Measurements from ENCODE around the gene ANK3.
"Not testable (repeated sequence)": the region's sequence is repeated elsewhere in the genome, so short reads cannot be mapped to it uniquely, and the experiment has no call there.

ANK3 gene

GRCh38 chr10:60292536-60292935 is 97.1 kb downstream of the ANK3 start:
- not testable (repeated sequence) for H3K27ac ChIP-seq, H3K4me3 ChIP-seq

GRCh38 chr10:60291344-60291930 is 98.2 kb downstream of the ANK3 start:
- Histone ChIP-seq H3K4me3 (no peak overlapping the region), H3K27ac (no peak overlapping the region)

- H3K4me3 ChIP-seq, result no peak overlapping the region
- H3K27ac ChIP-seq, result no peak overlapping the region
These were observed 99.1 kb downstream of the ANK3 start for GRCh38 chr10:60290558-60290957.

- Histone ChIP-seq H3K4me3 (no peak overlapping the region), H3K27ac (no peak overlapping the region)
These were observed 99.9 kb downstream of the ANK3 start for GRCh38 chr10:60289800-60290199.

GRCh38 chr10:60288256-60288655 is 101.4 kb downstream of the ANK3 start:
- Histone ChIP-seq H3K4me3 (no peak overlapping the region), H3K27ac (no peak overlapping the region)

- Histone ChIP-seq H3K27ac (no peak overlapping the region), H3K4me3 (no peak overlapping the region)
These were observed 103.1 kb downstream of the ANK3 start for GRCh38 chr10:60286559-60286958.

GRCh38 chr10:60283397-60283796 is 106.3 kb downstream of the ANK3 start:
- H3K4me3 ChIP-seq, result no peak overlapping the region
- no peak overlapping the region for H3K27ac ChIP-seq

- Histone ChIP-seq H3K27ac (peak overlapping the region in 1 of 21 experiments; percentile 24), H3K4me3 (no peak overlapping the region)
These were observed 106.8 kb downstream of the ANK3 start for GRCh38 chr10:60282771-60283353.

GRCh38 chr10:60281792-60282353 is 107.8 kb downstream of the ANK3 start:
- Histone ChIP-seq H3K4me3 (no peak overlapping the region), H3K27ac (no peak overlapping the region)

- Histone ChIP-seq H3K4me3 (no peak overlapping the region), H3K27ac (no peak overlapping the region)
These were observed 108.3 kb downstream of the ANK3 start for GRCh38 chr10:60281331-60281730.

GRCh38 chr10:60280475-60280874 is 109.2 kb downstream of the ANK3 start:
- no peak overlapping the region for H3K27ac ChIP-seq
- H3K4me3 ChIP-seq, result no peak overlapping the region

GRCh38 chr10:60277656-60278055 is 112.0 kb downstream of the ANK3 start:
- no peak overlapping the region for H3K27ac ChIP-seq

GRCh38 chr10:60276232-60276631 is 113.4 kb downstream of the ANK3 start:
- H3K4me3 ChIP-seq, result no peak overlapping the region
- H3K27ac ChIP-seq, result no peak overlapping the region

More at GRCh38 chr10:60277656-60278055, 112.0 kb downstream of the ANK3 start:
- H3K4me3 ChIP-seq, result no peak overlapping the region

- Histone ChIP-seq H3K4me3 (no peak overlapping the region), H3K27ac (peak overlapping the region in 1 of 21 experiments; percentile 16)
These were observed 118.2 kb downstream of the ANK3 start for GRCh38 chr10:60271319-60272040.

- no peak overlapping the region for H3K27ac ChIP-seq
- H3K4me3 ChIP-seq, result no peak overlapping the region
These were observed 119.2 kb downstream of the ANK3 start for GRCh38 chr10:60270426-60270825.

- H3K4me3 ChIP-seq, result no peak overlapping the region
- no peak overlapping the region for H3K27ac ChIP-seq
These were observed 121.9 kb downstream of the ANK3 start for GRCh38 chr10:60267802-60268201.

GRCh38 chr10:60266513-60266912 is 123.2 kb downstream of the ANK3 start:
- H3K27ac ChIP-seq, result no peak overlapping the region
- no peak overlapping the region for H3K4me3 ChIP-seq

- H3K27ac ChIP-seq, result no peak overlapping the region
These were observed 127.0 kb downstream of the ANK3 start for GRCh38 chr10:60262647-60263126.

GRCh38 chr10:60260321-60260720 is 129.4 kb downstream of the ANK3 start:
- Histone ChIP-seq H3K27ac (no peak overlapping the region), H3K4me3 (no peak overlapping the region)

More at GRCh38 chr10:60262647-60263126, 127.0 kb downstream of the ANK3 start:
- H3K4me3 ChIP-seq, result no peak overlapping the region

- H3K27ac ChIP-seq, result no peak overlapping the region
These were observed 131.3 kb downstream of the ANK3 start for GRCh38 chr10:60258429-60258797.

More at GRCh38 chr10:60258429-60258797, 131.3 kb downstream of the ANK3 start:
- no peak overlapping the region for H3K4me3 ChIP-seq
